Mammary epithelial cell (primary cell): ENCODE results near the gene UPK1B.

Experiments
- CTCF ChIP-seq, 2 donors: IDR thresholded peaks in 1 of 2; conservative IDR thresholded peaks in 1 of 2; 2 replicates each; pipeline ENCODE4 v1.5.1; 2011 to 2012; ENCODE audit warnings: inconsistent platforms in 2 of 2, low read length in 2 of 2, mild to moderate bottlenecking in 2 of 2, control low read depth in 1 of 2, low read depth in 1 of 2; ENCODE audit not compliant: insufficient read depth in 1 of 2; ENCODE audit errors: extremely low read depth in 1 of 2
- EZH2 ChIP-seq: IDR thresholded peaks from 2 replicates; pipeline ENCODE4 v1.6.1; 2012; ENCODE audit warnings: low read length, inconsistent platforms, borderline replicate concordance

GRCh38 chr3:119195911-119196310 is 22.5 kb downstream of the UPK1B start:
- TF ChIP-seq CTCF (conservative IDR thresholded peaks at IDR 0.05 in 1 of 2, IDR thresholded peaks at IDR 0.05 in 1 of 2; ENCODE audit: extremely low read depth in 1 of 2, insufficient read depth in 1 of 2, low read depth in 1 of 2, low read length in 2 of 2), result no peak
- TF ChIP-seq EZH2, result no peak
